HG02588 (cell line): ENCODE data around the gene TBCEL.
"Not testable (repeated sequence)": the region's sequence is repeated elsewhere in the genome, so short reads cannot be mapped to it uniquely, and the experiment has no call there.

Experiments used
- ATAC-seq: cut with Tn5 transposase; IDR thresholded peaks from one replicate; pipeline ENCODE4 v1.9.1; 2021; ENCODE audit warnings: mild to moderate bottlenecking, moderate library complexity; ENCODE audit not compliant: unreplicated experiment

The TBCEL gene

GRCh38 chr11:121104312-121104762 is 80.4 kb downstream of the TBCEL start:
- no peak for ATAC-seq

GRCh38 chr11:121105063-121105480 is 81.2 kb downstream of the TBCEL start:
- ATAC-seq = no peak

GRCh38 chr11:121105481-121106195 is 81.7 kb downstream of the TBCEL start:
- no peak for ATAC-seq

GRCh38 chr11:121106812-121107211 is 82.9 kb downstream of the TBCEL start:
- ATAC-seq = no peak

- ATAC-seq = no peak
Measured at GRCh38 chr11:121108413-121108812, 84.5 kb downstream of the TBCEL start.

GRCh38 chr11:121109471-121109870 is 85.6 kb downstream of the TBCEL start:
- no peak for ATAC-seq

- no peak for ATAC-seq
Measured at GRCh38 chr11:121109916-121110586, 86.1 kb downstream of the TBCEL start.

GRCh38 chr11:121110871-121111724 is 87.2 kb downstream of the TBCEL start:
- ATAC-seq = no peak

GRCh38 chr11:121112498-121113455 is 88.9 kb downstream of the TBCEL start:
- no peak for ATAC-seq

GRCh38 chr11:121113611-121114010 is 89.7 kb downstream of the TBCEL start:
- ATAC-seq = no peak

- not testable (repeated sequence) for ATAC-seq
Measured at GRCh38 chr11:121115024-121115423, 91.1 kb downstream of the TBCEL start.

GRCh38 chr11:121117788-121118187 is 93.9 kb downstream of the TBCEL start:
- no peak for ATAC-seq

GRCh38 chr11:121119440-121119839 is 95.5 kb downstream of the TBCEL start:
- no peak for ATAC-seq

- no peak for ATAC-seq
Measured at GRCh38 chr11:121122328-121122727, 98.4 kb downstream of the TBCEL start.

- ATAC-seq = no peak
Measured at GRCh38 chr11:121123496-121124069, 99.7 kb downstream of the TBCEL start.

GRCh38 chr11:121127809-121128208 is 103.9 kb downstream of the TBCEL start:
- no peak for ATAC-seq

- ATAC-seq = no peak
Measured at GRCh38 chr11:121129362-121130340, 105.7 kb downstream of the TBCEL start.

- no peak for ATAC-seq
Measured at GRCh38 chr11:121131656-121132055, 107.8 kb downstream of the TBCEL start.
